Globus pallidus (tissue), 1 donor: Measurements from ENCODE around the gene COX8C.

Source experiments
- DNase-seq: peaks from one replicate; pipeline ENCODE4 v3.0.0-alpha.2; 2015; ENCODE audit warnings: low spot score

COX8C gene

DNA sequence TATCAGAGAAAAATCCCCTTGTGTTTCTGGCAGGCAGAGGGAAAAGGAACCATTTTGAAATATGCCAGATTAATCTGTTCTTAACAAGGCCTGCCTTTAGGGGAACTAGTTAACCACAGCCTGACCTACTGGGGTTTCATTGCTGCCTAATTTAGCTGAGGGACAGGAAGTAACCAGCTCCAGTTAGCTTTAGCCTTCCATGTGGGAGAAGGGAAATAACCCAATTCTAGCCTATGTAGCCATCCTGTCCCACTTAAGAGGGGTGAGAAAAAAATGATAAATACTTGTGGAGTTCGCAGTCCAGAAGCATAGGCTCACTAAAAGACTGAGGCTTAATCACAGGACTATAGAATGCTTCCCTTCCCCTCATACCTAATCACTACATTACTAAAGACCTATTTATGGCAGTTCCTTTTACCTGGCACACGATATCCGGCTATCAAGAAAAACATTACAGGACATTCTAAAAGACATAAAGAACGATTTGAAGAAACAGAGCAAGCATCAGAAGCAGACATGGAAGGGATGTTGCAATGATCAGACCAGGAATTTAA lies 22.8 kb downstream of the COX8C start:
- DNase-seq, result peak; percentile 40

DNA sequence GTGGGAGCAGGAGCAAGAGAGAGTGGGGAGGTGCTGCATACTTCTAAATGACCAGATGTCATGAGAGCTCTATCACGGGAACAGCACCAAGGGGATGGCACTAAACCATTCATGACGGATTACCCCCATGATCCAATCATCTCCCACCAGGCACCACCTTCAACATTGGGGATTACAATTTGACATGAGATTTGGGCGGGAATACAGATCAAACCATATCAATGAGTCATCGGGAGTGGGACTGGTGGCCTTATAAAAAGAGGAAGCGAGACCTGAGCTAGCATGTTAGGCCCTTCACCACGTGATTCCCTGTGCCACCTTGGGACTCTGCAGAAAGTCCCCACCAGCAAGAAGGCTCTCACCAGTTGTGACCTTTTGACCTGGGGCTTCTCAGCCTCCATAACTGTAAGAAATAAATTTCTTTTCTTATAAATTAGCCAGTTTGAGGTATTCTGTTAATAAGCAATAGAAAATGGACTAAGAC lies 28.7 kb downstream of the COX8C start:
- no peak for DNase-seq

DNA sequence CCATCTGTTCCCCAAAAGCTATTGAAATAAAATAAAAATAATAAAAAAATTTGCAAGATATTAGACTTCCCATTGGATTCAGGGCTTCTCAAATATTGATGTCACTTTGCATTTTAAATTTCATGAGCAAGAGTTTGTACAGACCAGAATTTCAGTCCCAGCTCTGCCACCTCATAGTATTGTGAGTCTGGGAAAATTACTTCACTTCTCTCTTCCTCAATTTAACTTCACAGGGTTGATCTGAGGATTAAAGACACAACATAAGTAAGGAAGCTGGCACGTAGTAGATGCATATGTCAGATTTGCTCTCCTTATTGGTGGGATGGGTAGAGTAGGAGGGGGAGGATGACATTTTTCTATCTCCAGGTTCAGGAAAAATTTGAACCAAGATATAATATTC lies 32.8 kb downstream of the COX8C start:
- no peak for DNase-seq

DNA sequence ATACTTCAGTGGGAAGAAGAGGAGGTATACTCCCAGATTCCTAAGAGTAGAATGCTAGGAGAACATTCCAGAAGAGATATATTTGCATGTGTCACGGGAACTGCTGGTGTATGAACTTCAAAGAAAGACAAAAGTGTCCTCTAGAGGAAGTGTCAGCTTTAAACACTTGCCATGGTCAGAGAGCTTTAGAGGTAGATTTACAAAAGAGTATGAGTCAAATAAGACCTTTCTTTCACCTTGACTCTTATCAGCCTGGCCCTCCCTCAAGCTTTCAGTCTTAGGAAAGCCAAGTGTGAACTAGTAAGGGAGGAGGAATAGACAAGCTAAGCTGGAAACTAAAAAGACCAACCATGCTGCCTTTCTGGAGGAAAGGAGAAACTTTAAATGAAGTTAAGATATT lies 34.7 kb downstream of the COX8C start:
- no peak for DNase-seq

DNA sequence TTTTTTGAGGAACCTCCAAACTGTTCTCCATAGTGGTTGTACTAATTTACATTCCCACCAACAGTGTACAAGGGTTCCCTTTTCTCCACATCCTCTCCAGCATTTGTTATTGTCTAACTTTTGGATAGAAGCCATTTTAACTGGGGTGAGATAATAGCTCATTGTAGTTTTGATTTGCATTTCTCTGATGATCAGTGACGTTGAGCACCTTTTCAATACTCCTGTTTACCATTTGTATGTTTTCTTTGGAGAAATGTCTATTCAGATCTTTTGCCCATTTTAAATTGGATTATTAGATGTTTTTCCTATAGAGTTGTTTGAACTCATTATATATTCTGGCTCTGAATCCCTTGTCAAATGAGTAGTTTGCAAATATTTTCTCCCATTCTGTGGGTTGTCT lies 37.3 kb downstream of the COX8C start:
- DNase-seq, result peak; percentile 87

DNA sequence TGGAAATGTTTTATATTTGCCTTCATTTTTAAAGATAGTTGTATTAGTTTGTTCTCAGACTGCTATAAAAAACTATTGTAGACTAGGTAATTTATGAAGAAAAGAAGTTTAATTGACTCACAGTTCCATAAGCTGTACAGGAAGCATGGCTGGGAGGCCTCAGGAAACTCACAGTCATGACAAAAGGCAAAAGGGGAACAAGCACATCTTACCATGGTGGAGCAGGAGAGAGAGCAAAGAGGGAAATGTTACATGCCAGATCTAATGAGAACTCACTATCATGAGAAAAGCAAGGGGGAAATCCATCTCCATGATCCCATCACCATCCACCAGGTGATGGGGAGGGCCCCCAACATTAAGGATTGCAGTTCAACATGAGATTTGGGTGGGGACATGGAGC lies 48.2 kb downstream of the COX8C start:
- no peak for DNase-seq

DNA sequence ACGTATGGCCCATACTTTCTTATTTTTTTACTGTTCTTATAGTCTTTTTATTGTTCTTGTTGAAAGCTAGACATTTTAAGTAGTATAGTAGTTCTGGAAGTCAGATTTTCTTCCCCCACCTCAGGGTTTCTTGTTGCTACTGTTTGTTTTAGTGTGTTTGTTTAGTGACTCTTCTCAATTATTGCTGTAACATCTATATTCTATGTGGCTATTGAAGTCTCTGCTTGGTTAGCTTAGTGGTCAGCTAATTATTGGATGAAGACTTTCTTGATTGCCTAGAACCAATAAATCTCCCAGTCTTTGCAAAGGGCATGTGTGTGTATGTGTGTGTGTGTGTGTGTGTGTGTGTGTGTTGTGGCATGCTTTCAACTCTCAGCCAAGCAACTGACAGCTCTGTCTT lies 49.5 kb downstream of the COX8C start:
- no peak for DNase-seq
